22Rv1 (cell line): ENCODE data around the gene CDK11B.

Experiments used
- ZFX ChIP-seq: fragments of 450-650 bp; IDR thresholded peaks from 2 replicates; pipeline ENCODE4 v1.6.1; 2017; ENCODE audit warnings: antibody characterized with exemption, borderline replicate concordance
- TF ChIP-seq, protein P1 (sequence below): fragments of 450-650 bp; IDR thresholded peaks from 2 replicates; pipeline ENCODE4 v1.5.1; 2017; ENCODE audit warnings: mild to moderate bottlenecking

DNA sequence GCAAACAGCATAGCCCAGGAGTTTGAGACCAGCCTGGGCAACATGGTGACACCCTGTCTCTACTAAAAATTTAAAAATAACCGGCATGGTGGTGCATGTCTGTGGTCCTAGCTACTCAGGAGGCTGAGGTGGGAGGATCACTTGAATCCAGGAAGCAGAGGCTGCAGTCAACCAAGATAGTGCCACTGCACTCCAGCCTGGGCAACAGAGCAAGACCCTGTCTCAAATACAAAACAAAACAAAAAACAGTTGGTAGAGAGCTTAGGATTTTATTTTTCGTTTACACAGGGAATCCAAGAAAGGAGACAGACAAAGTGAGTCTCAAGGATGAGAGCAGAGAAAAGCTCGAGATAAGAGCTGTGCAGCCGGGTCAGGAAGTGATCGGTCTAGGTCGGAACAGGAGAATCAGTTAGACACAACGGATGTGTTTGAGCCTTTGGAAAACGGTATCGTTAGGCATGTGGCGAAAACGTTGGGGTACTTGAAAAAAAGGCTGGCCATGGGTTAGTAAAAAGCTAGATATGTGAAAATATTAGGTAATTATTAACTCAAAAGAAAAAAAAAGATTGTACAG, 45.2 kb downstream of the CDK11B start:
- TF ChIP-seq, protein P1, sequence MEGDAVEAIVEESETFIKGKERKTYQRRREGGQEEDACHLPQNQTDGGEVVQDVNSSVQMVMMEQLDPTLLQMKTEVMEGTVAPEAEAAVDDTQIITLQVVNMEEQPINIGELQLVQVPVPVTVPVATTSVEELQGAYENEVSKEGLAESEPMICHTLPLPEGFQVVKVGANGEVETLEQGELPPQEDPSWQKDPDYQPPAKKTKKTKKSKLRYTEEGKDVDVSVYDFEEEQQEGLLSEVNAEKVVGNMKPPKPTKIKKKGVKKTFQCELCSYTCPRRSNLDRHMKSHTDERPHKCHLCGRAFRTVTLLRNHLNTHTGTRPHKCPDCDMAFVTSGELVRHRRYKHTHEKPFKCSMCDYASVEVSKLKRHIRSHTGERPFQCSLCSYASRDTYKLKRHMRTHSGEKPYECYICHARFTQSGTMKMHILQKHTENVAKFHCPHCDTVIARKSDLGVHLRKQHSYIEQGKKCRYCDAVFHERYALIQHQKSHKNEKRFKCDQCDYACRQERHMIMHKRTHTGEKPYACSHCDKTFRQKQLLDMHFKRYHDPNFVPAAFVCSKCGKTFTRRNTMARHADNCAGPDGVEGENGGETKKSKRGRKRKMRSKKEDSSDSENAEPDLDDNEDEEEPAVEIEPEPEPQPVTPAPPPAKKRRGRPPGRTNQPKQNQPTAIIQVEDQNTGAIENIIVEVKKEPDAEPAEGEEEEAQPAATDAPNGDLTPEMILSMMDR = no peak
- TF ChIP-seq ZFX = no peak
